ENCODE measurements around the gene CALM1.

The CALM1 gene

DNA sequence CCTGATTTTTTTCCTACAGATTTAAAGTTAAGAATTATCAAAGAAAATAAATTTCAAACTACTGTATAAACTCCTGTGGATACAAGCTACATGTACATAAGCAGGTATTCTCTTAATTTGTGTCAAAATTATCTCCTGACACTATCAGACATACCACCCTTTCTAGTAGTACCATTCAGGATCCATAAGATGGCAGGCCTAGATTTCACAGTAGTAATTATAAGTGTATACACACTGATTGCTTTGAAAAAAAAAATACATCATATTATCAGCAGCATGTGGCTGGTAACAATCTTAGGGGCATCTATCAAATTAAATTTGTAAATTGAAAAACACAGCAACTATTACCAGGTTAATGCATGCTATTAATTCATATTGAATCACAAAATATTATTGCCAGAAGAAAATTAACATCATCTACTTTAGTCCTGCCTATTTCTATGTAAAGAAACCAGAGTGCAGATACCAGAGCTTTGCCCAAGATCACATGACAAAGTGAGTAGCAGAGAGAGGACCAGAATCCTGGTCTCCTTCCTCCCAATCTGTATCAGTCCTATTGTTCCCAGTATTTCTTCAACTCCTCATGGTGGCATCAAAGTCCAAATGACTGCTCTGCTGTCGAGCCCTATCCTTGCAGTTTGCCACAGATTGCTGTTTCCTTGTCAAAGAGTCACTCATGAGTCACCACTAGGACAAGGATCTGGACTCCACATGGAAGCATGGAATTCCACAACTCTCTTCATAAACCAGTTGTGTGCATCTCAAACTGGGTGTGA lies 27.7 kb upstream of the CALM1 start:
- no peaks in the 10 kb centered on the region for H3K79me2 ChIP-seq (ENCODE audit: insufficient read depth, low read length)
- no peak overlapping the region for H3K4me3 ChIP-seq (ENCODE audit: insufficient read depth, low read length, poor library complexity, severe bottlenecking)
- TF ChIP-seq EZH2phosphoT487 (conservative IDR thresholded peaks at IDR 0.05; ENCODE audit: low read length), result no peak
- TF ChIP-seq, protein P1, sequence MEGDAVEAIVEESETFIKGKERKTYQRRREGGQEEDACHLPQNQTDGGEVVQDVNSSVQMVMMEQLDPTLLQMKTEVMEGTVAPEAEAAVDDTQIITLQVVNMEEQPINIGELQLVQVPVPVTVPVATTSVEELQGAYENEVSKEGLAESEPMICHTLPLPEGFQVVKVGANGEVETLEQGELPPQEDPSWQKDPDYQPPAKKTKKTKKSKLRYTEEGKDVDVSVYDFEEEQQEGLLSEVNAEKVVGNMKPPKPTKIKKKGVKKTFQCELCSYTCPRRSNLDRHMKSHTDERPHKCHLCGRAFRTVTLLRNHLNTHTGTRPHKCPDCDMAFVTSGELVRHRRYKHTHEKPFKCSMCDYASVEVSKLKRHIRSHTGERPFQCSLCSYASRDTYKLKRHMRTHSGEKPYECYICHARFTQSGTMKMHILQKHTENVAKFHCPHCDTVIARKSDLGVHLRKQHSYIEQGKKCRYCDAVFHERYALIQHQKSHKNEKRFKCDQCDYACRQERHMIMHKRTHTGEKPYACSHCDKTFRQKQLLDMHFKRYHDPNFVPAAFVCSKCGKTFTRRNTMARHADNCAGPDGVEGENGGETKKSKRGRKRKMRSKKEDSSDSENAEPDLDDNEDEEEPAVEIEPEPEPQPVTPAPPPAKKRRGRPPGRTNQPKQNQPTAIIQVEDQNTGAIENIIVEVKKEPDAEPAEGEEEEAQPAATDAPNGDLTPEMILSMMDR (IDR thresholded peaks at IDR 0.05; ENCODE audit: insufficient read depth, low read length, poor library complexity, severe bottlenecking), result no peak
- H2AFZ ChIP-seq (ENCODE audit: low read depth, low read length, severe bottlenecking), result no peak overlapping the region
- no peaks in the 10 kb centered on the region for H3K9me2 ChIP-seq (replicated peaks; ENCODE audit: insufficient read depth, low read length)
- no peak overlapping the region for H3K9ac ChIP-seq (ENCODE audit: low read length)
- no peaks in the 10 kb centered on the region for H3K36me3 ChIP-seq (ENCODE audit: low read length)
- H3F3A ChIP-seq (ENCODE audit: insufficient read depth), result no peaks in the 10 kb centered on the region
- no peaks in the 10 kb centered on the region for H3K9me3 ChIP-seq (ENCODE audit: insufficient read depth, low read length)
- no peak overlapping the region for H3K27ac ChIP-seq (ENCODE audit: low read depth, low read length)
- no peaks in the 10 kb centered on the region for H4K20me1 ChIP-seq (ENCODE audit: low read depth, low read length)
- H3K4me2 ChIP-seq (ENCODE audit: low read depth, low read length, poor library complexity, severe bottlenecking), result no peak overlapping the region
- no peaks in the 10 kb centered on the region for H3K27me3 ChIP-seq (ENCODE audit: low read length)

DNA sequence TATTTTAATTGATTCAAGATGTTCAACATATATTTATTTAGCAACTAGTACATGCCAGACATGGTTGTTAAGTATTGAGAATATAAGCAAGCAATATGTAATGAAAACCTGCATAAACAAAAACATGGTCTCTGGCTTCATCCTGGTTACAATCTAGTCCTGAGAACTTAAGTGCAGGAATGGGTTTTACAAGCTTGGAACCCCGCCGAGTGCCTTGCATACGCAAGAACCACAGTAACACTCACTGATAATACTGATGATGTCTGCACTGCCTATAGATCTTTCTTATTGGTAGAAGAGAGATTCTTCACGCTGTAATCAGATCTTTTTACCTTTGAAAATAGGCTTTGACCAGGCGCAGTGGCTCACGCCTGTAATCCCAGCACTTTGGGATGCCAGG lies 22.9 kb upstream of the CALM1 start:
- Histone ChIP-seq H3K27me3 (ENCODE audit: low read length) (no peaks in the 10 kb centered on the region), H3K9ac (ENCODE audit: low read length) (no peak overlapping the region), H3K79me2 (ENCODE audit: insufficient read depth, low read length) (no peaks in the 10 kb centered on the region), H3K36me3 (ENCODE audit: low read length) (no peaks in the 10 kb centered on the region), H3F3A (ENCODE audit: insufficient read depth) (no peaks in the 10 kb centered on the region), H3K9me2 (replicated peaks; ENCODE audit: insufficient read depth, low read length) (no peaks in the 10 kb centered on the region), H3K4me3 (ENCODE audit: insufficient read depth, low read length, poor library complexity, severe bottlenecking) (no peak overlapping the region), H3K27ac (ENCODE audit: low read depth, low read length) (no peak overlapping the region), H4K20me1 (ENCODE audit: low read depth, low read length) (no peaks in the 10 kb centered on the region), H3K9me3 (ENCODE audit: insufficient read depth, low read length) (no peaks in the 10 kb centered on the region), H2AFZ (ENCODE audit: low read depth, low read length, severe bottlenecking) (no peak overlapping the region), H3K4me2 (ENCODE audit: low read depth, low read length, poor library complexity, severe bottlenecking) (no peak overlapping the region)
- TF ChIP-seq EZH2phosphoT487 (conservative IDR thresholded peaks at IDR 0.05; ENCODE audit: low read length), result no peak
- TF ChIP-seq, protein P1 (IDR thresholded peaks at IDR 0.05; ENCODE audit: insufficient read depth, low read length, poor library complexity, severe bottlenecking), result no peak

DNA sequence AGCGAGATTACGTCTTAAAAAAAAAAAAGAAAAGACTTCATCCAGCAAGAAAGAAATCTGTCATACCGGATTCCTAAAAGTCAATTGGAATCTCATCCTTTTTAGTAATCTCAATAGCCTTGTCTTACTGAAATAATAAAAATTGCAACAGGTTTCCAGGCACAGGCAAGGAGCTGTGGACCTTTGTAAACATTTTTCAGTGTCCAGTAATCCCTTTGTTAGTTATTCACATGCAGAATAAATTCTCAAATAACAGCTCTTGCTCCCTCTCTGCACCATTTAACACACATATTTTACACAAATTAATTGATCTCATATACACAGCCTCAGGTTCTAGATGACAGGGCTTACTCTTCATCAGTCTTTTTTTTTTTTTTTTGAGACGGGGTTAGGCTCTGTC lies 22.0 kb upstream of the CALM1 start:
- Histone ChIP-seq H3K9me2 (replicated peaks; ENCODE audit: insufficient read depth, low read length) (no peaks in the 10 kb centered on the region), H3K36me3 (ENCODE audit: low read length) (no peaks in the 10 kb centered on the region), H3K79me2 (ENCODE audit: insufficient read depth, low read length) (no peaks in the 10 kb centered on the region), H3K27me3 (ENCODE audit: low read length) (no peaks in the 10 kb centered on the region), H3K4me2 (ENCODE audit: low read depth, low read length, poor library complexity, severe bottlenecking) (no peak overlapping the region), H3K27ac (ENCODE audit: low read depth, low read length) (no peak overlapping the region), H3K9ac (ENCODE audit: low read length) (no peak overlapping the region), H3F3A (ENCODE audit: insufficient read depth) (no peaks in the 10 kb centered on the region), H2AFZ (ENCODE audit: low read depth, low read length, severe bottlenecking) (no peak overlapping the region), H4K20me1 (ENCODE audit: low read depth, low read length) (no peaks in the 10 kb centered on the region), H3K4me3 (ENCODE audit: insufficient read depth, low read length, poor library complexity, severe bottlenecking) (no peak overlapping the region), H3K9me3 (ENCODE audit: insufficient read depth, low read length) (no peaks in the 10 kb centered on the region)
- TF ChIP-seq EZH2phosphoT487 (conservative IDR thresholded peaks at IDR 0.05; ENCODE audit: low read length), result no peak
- TF ChIP-seq, protein P1 (IDR thresholded peaks at IDR 0.05; ENCODE audit: insufficient read depth, low read length, poor library complexity, severe bottlenecking), result no peak
